ENCODE measurements around the gene IFNGR2. TPM values are rescaled to one million over a fixed set of nuclear protein-coding genes. Genes with fewer than 3 reads are reported as not detected.
"Not testable (repeated sequence)": the region's sequence is repeated elsewhere in the genome, so short reads cannot be mapped to it uniquely, and the experiment has no call there.

IFNGR2 gene
- total RNA-seq, 1 experiment from 2014 or later: 52.1 TPM

GRCh38 chr21:33379934-33380333 is 23.3 kb upstream of the IFNGR2 start:
- Histone ChIP-seq H3K9ac (ENCODE audit: low read length) (peak overlapping the region; percentile 22; the same call in 1 of the 2 replicates), H3K4me2 (ENCODE audit: low read depth, low read length, poor library complexity, severe bottlenecking) (peak overlapping the region; percentile 32), H2AFZ (ENCODE audit: low read length) (peak overlapping the region; percentile 87; the same call in 1 of the 2 replicates), H3K4me1 (ENCODE audit: low read length) (peaks cover 58% of the 10 kb centered on the region), H3K27ac (ENCODE audit: low read length) (peak overlapping the region; percentile 30)
- H3K79me2 ChIP-seq (ENCODE audit: low read length); H3K9me2 ChIP-seq (replicated peaks; ENCODE audit: insufficient read depth, low read length); H3K9me3 ChIP-seq (ENCODE audit: low read length); H4K20me1 ChIP-seq (ENCODE audit: insufficient read depth, low read depth, low read length); H3K27me3 ChIP-seq (ENCODE audit: low read length); H3K36me3 ChIP-seq (ENCODE audit: insufficient read depth, low read length); H3K4me3 ChIP-seq (ENCODE audit: low read length): not testable (repeated sequence)
- peak; percentile 56 for DNase-seq

- Histone ChIP-seq H3K36me3 (ENCODE audit: insufficient read depth, low read length) (no peaks in the 10 kb centered on the region), H3K4me1 (ENCODE audit: low read length) (peaks cover 52% of the 10 kb centered on the region), H3K9me3 (ENCODE audit: low read length) (no peaks in the 10 kb centered on the region), H3K4me2 (ENCODE audit: low read depth, low read length, poor library complexity, severe bottlenecking) (peak overlapping the region; percentile 32), H4K20me1 (ENCODE audit: insufficient read depth, low read depth, low read length) (no peaks in the 10 kb centered on the region), H3K27me3 (ENCODE audit: low read length) (no peaks in the 10 kb centered on the region), H3K9me2 (replicated peaks; ENCODE audit: insufficient read depth, low read length) (no peaks in the 10 kb centered on the region), H3K9ac (ENCODE audit: low read length) (peak overlapping the region; percentile 22), H3K79me2 (ENCODE audit: low read length) (no peaks in the 10 kb centered on the region), H3K27ac (ENCODE audit: low read length) (peak overlapping the region; percentile 30), H2AFZ (ENCODE audit: low read length) (peak overlapping the region; percentile 87), H3K4me3 (ENCODE audit: low read length) (peak overlapping the region; percentile 9; the same call in 1 of the 2 replicates)
- DNase-seq: peak; percentile 88
Measured at GRCh38 chr21:33380483-33380998, 22.7 kb upstream of the IFNGR2 start.

- not testable (repeated sequence) for H3K9me2 ChIP-seq (replicated peaks; ENCODE audit: insufficient read depth, low read length); H4K20me1 ChIP-seq (ENCODE audit: insufficient read depth, low read depth, low read length); H3K79me2 ChIP-seq (ENCODE audit: low read length); H3K9me3 ChIP-seq (ENCODE audit: low read length); DNase-seq; H3K27ac ChIP-seq (ENCODE audit: low read length); H3K36me3 ChIP-seq (ENCODE audit: insufficient read depth, low read length); H3K9ac ChIP-seq (ENCODE audit: low read length); H2AFZ ChIP-seq (ENCODE audit: low read length); H3K4me3 ChIP-seq (ENCODE audit: low read length); H3K27me3 ChIP-seq (ENCODE audit: low read length)
- Histone ChIP-seq H3K4me1 (ENCODE audit: low read length) (peaks cover 47% of the 10 kb centered on the region), H3K4me2 (ENCODE audit: low read depth, low read length, poor library complexity, severe bottlenecking) (peak overlapping the region; percentile 32)
Measured at GRCh38 chr21:33381381-33381780, 21.8 kb upstream of the IFNGR2 start.

DNA sequence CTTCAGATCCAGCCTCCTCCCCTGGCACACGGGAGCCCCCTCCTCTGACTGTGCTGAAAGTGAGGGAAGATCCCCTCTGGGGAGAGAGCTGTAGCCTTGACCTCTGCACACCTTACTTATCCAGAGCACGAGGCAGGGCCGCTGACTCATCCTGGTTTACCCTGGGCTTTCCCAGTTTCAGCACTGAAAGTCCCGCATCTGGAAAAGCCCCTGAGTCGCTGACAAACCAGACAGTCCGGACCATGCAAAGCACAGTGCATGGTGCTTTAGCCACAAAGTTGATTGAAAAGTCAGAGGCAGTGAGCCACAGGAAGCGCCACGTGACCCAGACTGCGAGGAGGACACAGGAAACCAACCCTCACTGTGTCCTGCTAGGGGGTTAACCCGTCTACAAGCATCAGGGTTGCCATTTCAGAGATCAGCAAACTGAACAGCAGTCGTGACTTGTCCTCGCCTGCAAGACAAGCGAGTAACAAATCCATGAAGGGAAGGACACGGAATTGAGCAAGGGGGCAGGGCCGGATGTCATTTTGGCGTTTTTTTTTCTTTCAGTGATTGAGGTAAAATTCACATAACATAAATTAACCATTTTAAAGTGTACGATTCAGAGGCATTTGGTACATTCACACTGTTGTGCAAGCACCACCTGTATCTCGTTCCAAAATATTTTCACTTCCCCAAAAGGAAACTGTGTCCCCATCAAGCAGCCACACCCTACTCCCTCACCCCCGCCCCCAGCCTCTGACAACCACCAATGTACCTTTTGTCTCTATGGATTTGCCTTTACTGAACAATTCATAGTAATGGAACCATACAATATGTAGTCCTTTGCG is 19.9 kb upstream of the IFNGR2 start:
- peak overlapping the region; percentile 73 for H3K9ac ChIP-seq (ENCODE audit: low read length)
- peaks cover 47% of the 10 kb centered on the region for H3K4me1 ChIP-seq (ENCODE audit: low read length)
- H3K79me2 ChIP-seq (ENCODE audit: low read length): no peaks in the 10 kb centered on the region
- H3K4me3 ChIP-seq (ENCODE audit: low read length): peak overlapping the region; percentile 68
- peak overlapping the region; percentile 95 for H3K27ac ChIP-seq (ENCODE audit: low read length)
- peak; percentile 85 for DNase-seq
- no peaks in the 10 kb centered on the region for H3K9me3 ChIP-seq (ENCODE audit: low read length)
- H3K4me2 ChIP-seq (ENCODE audit: low read depth, low read length, poor library complexity, severe bottlenecking): peak overlapping the region; percentile 95
- H2AFZ ChIP-seq (ENCODE audit: low read length): peak overlapping the region; percentile 98
- H3K27me3 ChIP-seq (ENCODE audit: low read length): no peaks in the 10 kb centered on the region
- H3K36me3 ChIP-seq (ENCODE audit: insufficient read depth, low read length): no peaks in the 10 kb centered on the region
- no peaks in the 10 kb centered on the region for H4K20me1 ChIP-seq (ENCODE audit: insufficient read depth, low read depth, low read length)
- H3K9me2 ChIP-seq (replicated peaks; ENCODE audit: insufficient read depth, low read length): no peaks in the 10 kb centered on the region

- Histone ChIP-seq H3K4me1 (ENCODE audit: low read length) (peaks cover 43% of the 10 kb centered on the region), H3K27me3 (ENCODE audit: low read length) (no peaks in the 10 kb centered on the region), H3K9me2 (replicated peaks; ENCODE audit: insufficient read depth, low read length) (no peaks in the 10 kb centered on the region), H3K36me3 (ENCODE audit: insufficient read depth, low read length) (no peaks in the 10 kb centered on the region), H3K4me2 (ENCODE audit: low read depth, low read length, poor library complexity, severe bottlenecking) (no peak overlapping the region), H4K20me1 (ENCODE audit: insufficient read depth, low read depth, low read length) (no peaks in the 10 kb centered on the region), H3K4me3 (ENCODE audit: low read length) (no peak overlapping the region), H3K9ac (ENCODE audit: low read length) (no peak overlapping the region), H3K79me2 (ENCODE audit: low read length) (no peaks in the 10 kb centered on the region), H3K9me3 (ENCODE audit: low read length) (no peaks in the 10 kb centered on the region), H3K27ac (ENCODE audit: low read length) (no peak overlapping the region), H2AFZ (ENCODE audit: low read length) (no peak overlapping the region)
- no peak for DNase-seq
Measured at GRCh38 chr21:33384841-33385331, 18.3 kb upstream of the IFNGR2 start.

DNA sequence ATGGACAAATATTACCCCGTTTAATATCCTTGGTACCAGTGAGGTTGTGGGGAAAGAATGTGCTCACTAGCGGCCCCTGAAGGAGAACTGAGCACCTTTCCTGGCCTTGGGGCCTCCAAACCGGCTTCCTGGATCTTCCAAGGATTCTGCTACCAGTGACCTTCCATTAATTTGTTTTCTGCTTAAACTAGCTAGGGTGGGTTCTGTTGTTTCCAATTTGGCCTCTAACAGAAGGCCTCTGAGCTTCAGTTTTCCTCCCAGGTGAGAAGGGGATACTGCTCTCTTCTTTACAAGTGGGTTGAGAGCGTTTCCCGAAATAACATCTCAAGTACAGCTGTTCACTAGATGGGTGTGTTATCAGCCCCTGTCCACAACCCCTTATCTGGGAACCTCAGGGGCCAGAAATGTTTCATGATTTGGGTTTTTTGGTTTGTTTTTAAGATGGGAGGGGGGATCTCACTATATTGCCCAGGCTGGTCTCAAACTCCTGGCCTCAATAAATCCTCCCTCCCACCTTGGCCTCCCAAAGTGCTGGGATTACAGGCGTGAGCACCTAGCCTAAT is 16.9 kb upstream of the IFNGR2 start:
- Histone ChIP-seq H3K4me3 (ENCODE audit: low read length) (no peak overlapping the region), H3K36me3 (ENCODE audit: insufficient read depth, low read length) (no peaks in the 10 kb centered on the region), H3K9me2 (replicated peaks; ENCODE audit: insufficient read depth, low read length) (no peaks in the 10 kb centered on the region), H3K79me2 (ENCODE audit: low read length) (no peaks in the 10 kb centered on the region), H3K9me3 (ENCODE audit: low read length) (no peaks in the 10 kb centered on the region), H3K4me2 (ENCODE audit: low read depth, low read length, poor library complexity, severe bottlenecking) (no peak overlapping the region), H3K9ac (ENCODE audit: low read length) (no peak overlapping the region), H3K27ac (ENCODE audit: low read length) (no peak overlapping the region), H3K4me1 (ENCODE audit: low read length) (peaks cover 29% of the 10 kb centered on the region), H3K27me3 (ENCODE audit: low read length) (no peaks in the 10 kb centered on the region), H2AFZ (ENCODE audit: low read length) (no peak overlapping the region), H4K20me1 (ENCODE audit: insufficient read depth, low read depth, low read length) (no peaks in the 10 kb centered on the region)
- no peak for DNase-seq

- no peaks in the 10 kb centered on the region for H3K9me2 ChIP-seq (replicated peaks; ENCODE audit: insufficient read depth, low read length)
- peaks cover 22% of the 10 kb centered on the region for H3K4me1 ChIP-seq (ENCODE audit: low read length)
- no peak overlapping the region for H2AFZ ChIP-seq (ENCODE audit: low read length)
- no peak overlapping the region for H3K4me2 ChIP-seq (ENCODE audit: low read depth, low read length, poor library complexity, severe bottlenecking)
- no peak overlapping the region for H3K27ac ChIP-seq (ENCODE audit: low read length)
- H3K9me3 ChIP-seq (ENCODE audit: low read length): no peaks in the 10 kb centered on the region
- H3K36me3 ChIP-seq (ENCODE audit: insufficient read depth, low read length): no peaks in the 10 kb centered on the region
- H4K20me1 ChIP-seq (ENCODE audit: insufficient read depth, low read depth, low read length): no peaks in the 10 kb centered on the region
- no peak overlapping the region for H3K4me3 ChIP-seq (ENCODE audit: low read length)
- no peaks in the 10 kb centered on the region for H3K27me3 ChIP-seq (ENCODE audit: low read length)
- DNase-seq: no peak
- H3K9ac ChIP-seq (ENCODE audit: low read length): no peak overlapping the region
- H3K79me2 ChIP-seq (ENCODE audit: low read length): no peaks in the 10 kb centered on the region
Measured at GRCh38 chr21:33387294-33387693, 15.9 kb upstream of the IFNGR2 start.

- DNase-seq: no peak
- H3K9ac ChIP-seq (ENCODE audit: low read length): no peak overlapping the region
- no peaks in the 10 kb centered on the region for H3K27me3 ChIP-seq (ENCODE audit: low read length)
- H2AFZ ChIP-seq (ENCODE audit: low read length): no peak overlapping the region
- H3K79me2 ChIP-seq (ENCODE audit: low read length): no peaks in the 10 kb centered on the region
- H4K20me1 ChIP-seq (ENCODE audit: insufficient read depth, low read depth, low read length): no peaks in the 10 kb centered on the region
- H3K9me3 ChIP-seq (ENCODE audit: low read length): no peaks in the 10 kb centered on the region
- H3K36me3 ChIP-seq (ENCODE audit: insufficient read depth, low read length): no peaks in the 10 kb centered on the region
- H3K27ac ChIP-seq (ENCODE audit: low read length): no peak overlapping the region
- no peak overlapping the region for H3K4me2 ChIP-seq (ENCODE audit: low read depth, low read length, poor library complexity, severe bottlenecking)
- H3K9me2 ChIP-seq (replicated peaks; ENCODE audit: insufficient read depth, low read length): no peaks in the 10 kb centered on the region
- H3K4me3 ChIP-seq (ENCODE audit: low read length): no peak overlapping the region
- H3K4me1 ChIP-seq (ENCODE audit: low read length): peaks cover 13% of the 10 kb centered on the region
Measured at GRCh38 chr21:33388188-33388587, 15.0 kb upstream of the IFNGR2 start.
